OCI-LY1 (cell line): ENCODE measurements around the gene PTPN18.

ENCODE experiments used
- EZH2 ChIP-seq: fragments of 200-600 bp; sonication (generic), shearing (Covaris generic); IDR thresholded peaks from 2 replicates; pipeline ENCODE4 v1.8.0; 2017; ENCODE audit warnings: borderline replicate concordance, mixed run types, mild to moderate bottlenecking, antibody characterized with exemption, low read length, moderate library complexity, mixed read lengths
- TF ChIP-seq, protein P1 (sequence below): fragments of 200-600 bp; sonication (generic), shearing (Covaris generic); IDR thresholded peaks from 2 replicates; pipeline ENCODE4 v1.5.1; 2017; ENCODE audit warnings: mild to moderate bottlenecking, antibody characterized with exemption, low read length, moderate library complexity, mixed read lengths

DNA sequence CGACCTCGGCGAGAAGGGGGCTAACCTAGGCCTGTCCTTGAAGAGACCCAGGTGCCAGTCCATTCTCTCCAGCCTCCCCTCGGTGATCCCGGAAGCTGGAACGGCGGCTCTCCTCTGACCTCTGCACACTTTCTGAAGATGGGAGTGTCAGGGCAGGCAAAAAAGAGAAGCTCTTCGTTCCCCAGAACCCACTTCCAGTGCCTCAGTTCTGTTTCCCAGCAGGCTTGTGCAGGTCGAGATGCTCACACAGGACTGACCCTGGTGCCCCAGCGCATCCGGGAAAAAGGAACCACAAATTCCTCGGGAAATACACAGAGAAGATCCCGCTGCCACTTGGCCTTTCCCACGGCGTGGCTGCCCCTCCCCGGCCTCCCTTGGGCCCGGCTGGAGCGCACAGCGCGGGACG is 681 bp upstream of the PTPN18 start:
- TF ChIP-seq, protein P1, sequence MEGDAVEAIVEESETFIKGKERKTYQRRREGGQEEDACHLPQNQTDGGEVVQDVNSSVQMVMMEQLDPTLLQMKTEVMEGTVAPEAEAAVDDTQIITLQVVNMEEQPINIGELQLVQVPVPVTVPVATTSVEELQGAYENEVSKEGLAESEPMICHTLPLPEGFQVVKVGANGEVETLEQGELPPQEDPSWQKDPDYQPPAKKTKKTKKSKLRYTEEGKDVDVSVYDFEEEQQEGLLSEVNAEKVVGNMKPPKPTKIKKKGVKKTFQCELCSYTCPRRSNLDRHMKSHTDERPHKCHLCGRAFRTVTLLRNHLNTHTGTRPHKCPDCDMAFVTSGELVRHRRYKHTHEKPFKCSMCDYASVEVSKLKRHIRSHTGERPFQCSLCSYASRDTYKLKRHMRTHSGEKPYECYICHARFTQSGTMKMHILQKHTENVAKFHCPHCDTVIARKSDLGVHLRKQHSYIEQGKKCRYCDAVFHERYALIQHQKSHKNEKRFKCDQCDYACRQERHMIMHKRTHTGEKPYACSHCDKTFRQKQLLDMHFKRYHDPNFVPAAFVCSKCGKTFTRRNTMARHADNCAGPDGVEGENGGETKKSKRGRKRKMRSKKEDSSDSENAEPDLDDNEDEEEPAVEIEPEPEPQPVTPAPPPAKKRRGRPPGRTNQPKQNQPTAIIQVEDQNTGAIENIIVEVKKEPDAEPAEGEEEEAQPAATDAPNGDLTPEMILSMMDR = no peak
- no peak for TF ChIP-seq EZH2
